T-helper 2 cell treated with Interferon-gamma antibody and Interleukin-4, amounts not matched to agents 5 μg/mL and 100 μg/mL, for 36 hours (primary cell): Measurements from ENCODE around the gene SPRED3.

ENCODE experiments used
- DNase-seq: peaks from one replicate; pipeline ENCODE4 v3.0.0; 2021; ENCODE audit warnings: low spot score
- H3K27ac Mint-ChIP-seq: one replicate; pipeline ENCODE4 v1.8.0; 2021; ENCODE audit warnings: mild to moderate bottlenecking, mixed read lengths
- H3K27me3 Mint-ChIP-seq: one replicate; pipeline ENCODE4 v1.8.0; 2021; ENCODE audit warnings: low read depth, mixed read lengths
- H3K36me3 Mint-ChIP-seq: one replicate; pipeline ENCODE4 v1.8.0; 2021; ENCODE audit warnings: low read depth, mixed read lengths
- H3K4me1 Mint-ChIP-seq: one replicate; pipeline ENCODE4 v1.8.0; 2021; ENCODE audit warnings: low read depth, mixed read lengths
- H3K4me3 Mint-ChIP-seq: one replicate; pipeline ENCODE4 v1.8.0; 2022; ENCODE audit warnings: mild to moderate bottlenecking, moderate library complexity, mixed read lengths
- H3K9me3 Mint-ChIP-seq: one replicate; pipeline ENCODE4 v1.8.0; 2021; ENCODE audit warnings: mixed read lengths

Gene SPRED3

GRCh38 chr19:38444026-38444425 is 55.5 kb downstream of the SPRED3 start:
- Mint-ChIP-seq H3K9me3 (no peaks in the 10 kb centered on the region), H3K27me3 (no peaks in the 10 kb centered on the region), H3K4me1 (peaks cover 2% of the 10 kb centered on the region), H3K36me3 (no peaks in the 10 kb centered on the region), H3K27ac (no peak overlapping the region), H3K4me3 (no peak overlapping the region)
- DNase-seq = no peak

- Mint-ChIP-seq H3K4me1 (peaks cover 2% of the 10 kb centered on the region), H3K27me3 (no peaks in the 10 kb centered on the region), H3K4me3 (no peak overlapping the region), H3K9me3 (no peaks in the 10 kb centered on the region), H3K27ac (no peak overlapping the region), H3K36me3 (no peaks in the 10 kb centered on the region)
- no peak for DNase-seq
Measured at GRCh38 chr19:38445362-38445761, 56.9 kb downstream of the SPRED3 start.

GRCh38 chr19:38448225-38448624 is 59.7 kb downstream of the SPRED3 start:
- Mint-ChIP-seq H3K36me3 (no peaks in the 10 kb centered on the region), H3K4me3 (no peak overlapping the region), H3K27ac (no peak overlapping the region), H3K9me3 (no peaks in the 10 kb centered on the region), H3K27me3 (no peaks in the 10 kb centered on the region), H3K4me1 (no peaks in the 10 kb centered on the region)
- no peak for DNase-seq
